NCI-H446 treated with DMSO at 0.1 percent for 48 hours (cell line): ENCODE results near the gene PPP1R26.
"Not testable (repeated sequence)": the region's sequence is repeated elsewhere in the genome, so short reads cannot be mapped to it uniquely, and the experiment has no call there.

Source experiments
- DNase-seq: peaks from one replicate; lab custom pipeline; 2025; lab: John Stamatoyannopoulos, UW

Gene PPP1R26

GRCh38 chr9:135505406-135506187 is 26.0 kb downstream of the PPP1R26 start:
- DNase-seq = no peak

DNA sequence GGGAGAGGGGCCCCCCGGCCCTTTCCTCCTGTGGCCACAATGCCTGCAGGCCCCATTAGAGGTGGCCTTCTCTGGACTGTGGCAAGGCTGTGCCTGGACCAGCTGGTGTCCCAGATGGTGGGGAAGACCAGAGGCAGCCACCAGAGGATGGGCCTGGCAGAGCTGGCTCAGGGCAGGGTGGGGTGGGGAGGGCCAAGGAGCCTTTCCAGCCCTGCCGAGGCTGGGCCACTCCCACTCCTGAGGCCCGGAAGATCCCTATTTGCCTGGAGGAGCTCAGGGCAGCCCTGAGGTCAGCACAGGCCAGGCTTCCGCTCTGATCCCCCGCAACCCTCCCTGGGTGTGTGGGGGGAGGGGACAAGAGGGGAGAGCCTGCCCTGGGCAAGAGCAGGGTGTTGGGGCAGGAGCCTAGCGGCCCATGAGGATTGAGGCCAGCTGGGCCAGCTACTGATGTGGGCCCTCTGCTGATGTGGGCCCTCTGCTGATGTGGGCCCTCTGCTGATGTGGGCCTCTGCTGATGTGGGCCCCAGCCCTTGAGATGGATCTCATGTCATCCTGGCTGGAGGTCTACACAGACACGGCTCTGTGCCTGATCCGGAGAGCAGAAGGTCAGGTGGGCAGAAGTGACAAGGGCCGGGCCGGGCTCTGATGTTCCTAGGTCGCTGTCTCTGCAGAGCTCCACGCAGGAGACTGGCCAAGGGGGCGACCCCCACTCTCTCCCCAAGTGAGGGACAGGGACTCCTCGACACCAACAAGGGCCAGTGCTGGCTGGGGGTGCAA is 26.9 kb downstream of the PPP1R26 start:
- DNase-seq = no peak

DNA sequence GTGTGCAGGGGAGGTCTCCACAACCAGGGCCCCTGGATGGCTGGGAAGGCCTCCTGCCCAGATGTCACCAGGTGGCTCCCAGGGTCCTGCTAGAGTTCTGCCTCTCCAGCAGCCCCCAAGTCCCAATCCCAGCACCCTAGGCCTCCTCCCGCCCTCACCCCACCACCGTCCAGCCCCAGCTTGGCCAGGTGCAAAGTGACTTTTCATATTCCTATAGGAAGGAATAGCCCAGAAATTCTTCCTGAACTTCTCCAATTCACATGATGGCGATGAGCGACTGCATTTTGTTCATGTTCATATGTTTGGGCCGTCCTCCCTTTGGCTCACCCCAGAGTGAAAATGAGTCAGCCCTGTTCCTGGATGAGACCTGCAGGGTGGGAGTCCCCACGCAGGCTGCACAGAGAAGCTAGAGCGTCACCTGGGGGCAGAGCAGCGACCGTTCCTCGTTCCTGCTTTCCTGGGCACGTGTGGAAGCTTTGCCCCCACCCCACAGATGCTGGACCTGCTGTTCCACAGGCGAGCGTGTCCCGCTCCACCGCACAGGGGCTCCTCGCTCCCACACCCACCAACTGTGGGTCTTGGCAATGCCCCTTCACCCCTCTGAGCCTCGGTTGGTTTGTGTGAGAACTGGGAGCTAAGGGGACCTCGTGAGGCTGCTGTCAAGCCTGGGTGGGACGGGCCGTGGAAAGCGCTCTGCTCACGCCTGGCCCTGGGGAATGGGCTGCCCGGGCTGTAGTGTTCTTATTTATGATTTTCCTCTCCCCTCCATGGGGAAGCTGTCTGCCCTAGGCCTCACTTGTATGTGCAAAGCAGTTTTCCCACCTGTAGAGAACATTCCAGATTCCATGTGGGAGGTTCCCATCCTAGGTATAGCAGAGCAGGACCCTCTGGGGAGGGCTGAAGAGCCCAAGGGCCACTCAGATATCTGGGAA is 27.8 kb downstream of the PPP1R26 start:
- DNase-seq = no peak

DNA sequence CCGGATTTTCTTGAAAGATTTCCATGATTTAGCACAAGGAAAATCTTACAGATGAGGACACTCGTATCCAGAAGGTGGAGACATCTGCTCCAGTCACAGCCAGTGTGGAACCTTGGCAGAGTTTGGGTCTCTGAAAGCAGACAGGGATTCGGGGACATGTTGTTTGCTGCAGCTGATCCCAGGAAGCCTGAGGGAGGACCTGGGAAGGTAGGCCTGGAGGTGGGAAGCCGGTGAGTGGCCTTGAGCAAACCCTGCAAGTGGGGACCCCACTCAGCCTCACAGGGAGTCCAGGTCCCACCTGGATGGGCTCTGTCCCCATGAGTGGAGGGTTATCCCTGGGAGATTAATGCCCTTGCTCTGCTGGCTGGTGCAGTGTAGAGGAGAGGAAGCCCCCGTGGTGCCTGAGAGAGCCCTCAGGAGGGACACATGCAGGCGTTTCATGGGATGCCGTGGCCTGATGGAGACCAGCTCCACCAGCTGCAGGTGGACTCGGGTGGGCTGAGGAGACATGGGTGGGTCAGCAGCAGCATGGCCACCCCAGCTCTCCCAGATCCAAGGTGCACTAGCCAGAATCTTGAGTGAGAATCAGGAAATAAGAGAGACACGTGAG is 28.7 kb downstream of the PPP1R26 start:
- DNase-seq = no peak

DNA sequence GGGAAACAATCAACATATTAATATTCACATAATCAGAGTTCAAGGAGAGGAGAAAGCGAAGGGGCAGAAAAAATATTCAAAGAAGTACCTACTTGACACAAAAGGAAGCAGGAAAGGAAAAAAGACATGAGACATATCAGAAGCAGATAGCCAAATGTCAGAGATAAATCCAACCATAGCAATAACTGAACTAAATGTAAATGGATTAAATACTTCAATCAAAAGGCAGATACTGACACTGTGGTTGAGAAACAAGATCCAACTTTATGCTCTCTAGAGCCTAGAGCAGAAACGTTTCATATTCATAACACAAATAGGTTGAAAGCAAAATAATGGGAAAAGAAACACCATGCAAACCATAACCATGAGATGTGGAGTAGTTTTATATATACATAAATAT is 29.9 kb downstream of the PPP1R26 start:
- DNase-seq = no peak

- no peak for DNase-seq
Observed at GRCh38 chr9:135512241-135512603, 32.6 kb downstream of the PPP1R26 start.

GRCh38 chr9:135512904-135513303 is 33.3 kb downstream of the PPP1R26 start:
- DNase-seq = no peak

- DNase-seq = no peak
Observed at GRCh38 chr9:135513351-135513846, 33.8 kb downstream of the PPP1R26 start.

- not testable (repeated sequence) for DNase-seq
Observed at GRCh38 chr9:135513906-135514305, 34.3 kb downstream of the PPP1R26 start.

DNA sequence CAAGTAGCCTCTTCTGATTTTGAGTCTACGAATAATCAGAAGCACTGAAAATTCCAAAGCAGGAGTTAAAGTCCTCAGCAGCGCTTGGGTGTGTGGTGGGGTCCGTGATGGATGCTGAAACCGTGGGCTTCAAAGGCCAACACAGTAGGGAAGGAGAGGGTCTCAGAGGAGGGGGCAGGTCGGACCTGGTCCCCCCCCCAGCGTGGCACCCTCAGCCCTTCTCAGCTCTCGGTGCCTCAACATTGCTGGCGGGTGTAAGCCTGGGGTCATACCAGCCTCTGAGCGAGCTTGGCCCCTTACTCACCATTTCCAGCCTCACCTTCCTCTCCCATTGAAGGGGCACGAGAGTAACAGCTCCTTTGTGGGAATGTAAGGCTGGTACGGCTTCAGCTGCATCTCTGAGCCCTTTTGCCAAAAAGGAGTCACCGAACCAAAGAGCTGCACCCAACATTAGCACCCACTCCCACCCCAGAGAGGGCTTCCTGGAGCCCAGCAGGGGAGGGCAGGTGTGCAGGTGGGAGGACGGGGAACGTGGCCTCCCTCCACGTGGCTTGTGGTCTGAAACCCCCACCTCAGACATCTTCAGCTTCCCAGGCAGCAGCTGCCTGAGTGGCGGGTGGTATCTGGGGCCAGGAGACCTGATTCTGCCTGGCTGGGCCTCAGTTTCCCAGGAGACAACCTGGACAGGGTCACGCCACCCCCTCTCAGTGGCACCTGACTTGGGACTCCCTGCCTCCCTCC is 34.9 kb downstream of the PPP1R26 start:
- DNase-seq = no peak

DNA sequence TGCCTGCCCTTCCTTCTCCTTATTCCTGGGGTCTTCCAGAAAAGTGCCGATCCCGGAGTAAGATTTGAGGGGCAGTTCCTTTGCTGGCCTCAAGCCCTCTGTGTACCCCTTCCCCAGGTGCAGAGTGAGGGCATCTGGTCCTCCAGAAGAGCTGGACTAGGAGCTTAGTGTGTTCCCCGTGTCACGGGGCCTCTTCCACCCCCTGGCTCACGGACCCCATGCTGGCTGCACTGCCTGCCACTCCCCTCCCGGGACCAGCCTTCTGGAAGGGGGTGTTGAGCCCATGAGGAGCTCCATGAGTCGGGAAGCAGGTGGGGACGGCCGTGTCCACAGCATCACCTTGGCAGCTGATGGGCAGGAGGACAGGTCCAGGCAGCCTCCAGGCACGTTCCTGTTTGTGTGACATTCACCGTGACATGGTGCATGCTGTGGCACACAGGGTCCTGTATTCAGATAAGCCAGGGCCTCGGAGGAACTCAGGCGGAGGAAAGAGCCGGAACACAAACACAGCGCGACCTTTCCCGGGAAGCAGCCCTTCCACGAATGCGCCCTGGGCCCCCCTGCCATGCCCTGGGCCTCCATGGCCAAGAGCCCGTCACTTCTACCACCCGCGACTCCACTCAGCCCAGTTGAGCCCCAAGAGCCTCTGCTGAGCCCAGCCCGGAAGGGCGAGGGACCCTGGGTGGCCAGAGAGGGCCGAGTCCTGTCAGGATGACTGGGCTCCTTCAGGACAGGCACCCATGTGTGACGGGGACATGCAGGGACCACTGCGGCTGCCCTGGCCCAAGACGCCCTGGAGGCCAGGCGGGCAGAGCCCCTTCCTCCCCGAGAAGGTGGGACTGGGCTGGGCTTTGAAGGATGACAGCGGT is 35.7 kb downstream of the PPP1R26 start:
- DNase-seq = no peak

DNA sequence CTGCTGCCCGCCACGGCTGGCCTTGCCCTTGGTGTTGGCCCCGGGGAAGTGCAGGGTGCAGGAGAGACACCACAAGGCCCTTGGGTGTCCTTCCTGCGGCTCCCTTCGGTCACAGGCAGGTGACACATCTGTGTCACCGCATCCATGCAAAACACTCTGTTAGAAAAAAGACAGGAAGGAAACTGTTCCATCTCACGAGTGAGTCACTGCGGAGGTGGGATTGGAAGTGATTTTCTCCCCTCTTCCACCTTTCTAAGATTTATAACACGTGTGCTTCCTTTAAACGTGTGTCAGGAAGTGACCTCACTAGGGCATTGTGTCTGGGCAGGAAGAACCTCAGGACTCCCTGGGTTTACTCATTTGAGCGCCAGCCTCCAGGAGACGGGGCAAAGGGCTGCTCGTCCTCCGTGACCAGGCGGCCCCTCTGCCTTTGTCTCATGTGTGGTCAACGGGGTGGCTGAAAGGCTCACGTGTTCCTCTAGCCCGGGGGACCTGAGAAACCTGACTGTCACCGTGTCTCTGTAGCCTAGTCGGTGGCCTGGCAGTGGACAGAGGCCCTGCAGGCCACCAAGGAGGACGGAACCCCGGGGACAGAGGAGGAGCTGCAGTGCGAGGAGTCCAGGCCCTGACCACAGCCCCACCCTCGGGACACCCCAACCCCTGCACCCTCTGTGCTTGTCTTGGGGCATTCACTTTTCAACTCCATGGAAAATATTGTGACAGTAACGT is 36.7 kb downstream of the PPP1R26 start:
- no peak for DNase-seq

GRCh38 chr9:135517407-135517822 is 37.8 kb downstream of the PPP1R26 start:
- DNase-seq = no peak

GRCh38 chr9:135519179-135519971 is 39.8 kb downstream of the PPP1R26 start:
- no peak for DNase-seq

DNA sequence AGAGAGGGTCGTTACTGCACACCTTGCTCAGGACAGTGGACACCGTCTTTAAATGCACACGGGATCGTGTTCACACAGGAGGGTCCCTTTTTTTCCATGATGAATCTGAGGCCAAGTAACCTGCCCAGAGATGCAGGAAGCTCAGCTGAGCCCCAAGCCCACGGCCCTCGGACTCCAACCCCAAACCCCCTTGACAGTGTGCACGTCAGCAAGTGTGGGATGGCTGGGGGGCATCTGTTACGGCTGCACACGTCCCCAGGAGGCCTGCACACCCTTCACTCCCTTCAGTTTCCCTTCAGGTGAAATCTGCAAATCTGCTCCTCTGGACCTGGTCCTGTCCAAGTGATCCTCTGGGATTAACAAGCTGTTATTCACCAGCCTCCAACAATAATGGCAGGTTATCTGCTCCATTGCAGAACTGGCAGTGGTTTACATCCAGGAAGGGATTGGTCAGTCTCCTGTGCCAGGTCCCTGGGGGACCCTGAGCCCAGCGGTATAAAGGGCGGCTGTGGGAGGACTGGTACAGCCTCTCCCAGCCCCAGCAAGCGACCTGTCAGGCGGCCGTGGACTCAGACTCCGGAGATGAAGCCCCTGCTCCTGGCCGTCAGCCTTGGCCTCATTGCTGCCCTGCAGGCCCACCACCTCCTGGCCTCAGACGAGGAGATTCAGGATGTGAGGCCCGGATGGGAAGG is 41.5 kb downstream of the PPP1R26 start, which contains the start of gene LCN1:
TSS of gene LCN1 (plus strand) at position 525 of the 692 bp plus-strand sequence. CDS start at position 583, 58 bp downstream.
- DNase-seq = no peak

GRCh38 chr9:135521608-135522095 is 42.1 kb downstream of the PPP1R26 start:
- no peak for DNase-seq

- DNase-seq = no peak
Observed at GRCh38 chr9:135522137-135522877, 42.7 kb downstream of the PPP1R26 start.
